GM18507 (cell line): ENCODE results near the gene GAPVD1.

ENCODE experiments used
- DNase-seq: peaks from one replicate; pipeline ENCODE4 v3.0.0; 2011; ENCODE audit warnings: low read depth; ENCODE audit not compliant: insufficient read length; ENCODE audit errors: extremely low spot score
- FAIRE-seq: peaks from 2 replicates; lab custom pipeline; 2011; peaks lifted over from hg19 to GRCh38; lab: Jason Lieb, UNC

The GAPVD1 gene

GRCh38 chr9:125360601-125361000 is 99.0 kb downstream of the GAPVD1 start:
- DNase-seq (no peak), FAIRE-seq (no peak)

- DNase-seq (no peak), FAIRE-seq (no peak)
Measured at GRCh38 chr9:125361837-125362531, 100.4 kb downstream of the GAPVD1 start.

DNA sequence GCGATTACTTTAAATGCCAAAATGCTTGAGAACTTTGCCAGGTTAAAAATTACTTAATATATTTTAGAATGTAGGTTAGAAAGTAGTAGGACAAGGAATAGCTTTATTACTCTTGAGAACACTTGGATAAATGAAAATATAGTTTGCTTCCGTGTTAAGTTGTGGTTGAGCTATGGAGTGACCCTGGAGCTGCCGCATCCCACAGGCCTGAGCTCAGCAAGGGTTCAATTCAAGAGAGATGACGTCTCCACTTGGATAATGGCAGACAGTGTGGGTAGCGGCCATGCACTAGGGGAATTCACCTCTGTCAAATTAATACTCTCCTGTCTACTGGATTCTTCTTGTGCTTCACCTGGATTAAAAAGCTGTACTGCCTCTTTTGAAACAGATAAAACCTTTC is 105.0 kb downstream of the GAPVD1 start:
- FAIRE-seq (no peak), DNase-seq (no peak)

- no peak for DNase-seq
- FAIRE-seq, result no peak
Measured at GRCh38 chr9:125370786-125371185, 109.2 kb downstream of the GAPVD1 start.

GRCh38 chr9:125372441-125373226 is 111.0 kb downstream of the GAPVD1 start:
- no peak for FAIRE-seq
- no peak for DNase-seq

- peak; percentile 77 for DNase-seq
- FAIRE-seq, result peak; percentile 82
Measured at GRCh38 chr9:125374443-125375309, 113.0 kb downstream of the GAPVD1 start.

DNA sequence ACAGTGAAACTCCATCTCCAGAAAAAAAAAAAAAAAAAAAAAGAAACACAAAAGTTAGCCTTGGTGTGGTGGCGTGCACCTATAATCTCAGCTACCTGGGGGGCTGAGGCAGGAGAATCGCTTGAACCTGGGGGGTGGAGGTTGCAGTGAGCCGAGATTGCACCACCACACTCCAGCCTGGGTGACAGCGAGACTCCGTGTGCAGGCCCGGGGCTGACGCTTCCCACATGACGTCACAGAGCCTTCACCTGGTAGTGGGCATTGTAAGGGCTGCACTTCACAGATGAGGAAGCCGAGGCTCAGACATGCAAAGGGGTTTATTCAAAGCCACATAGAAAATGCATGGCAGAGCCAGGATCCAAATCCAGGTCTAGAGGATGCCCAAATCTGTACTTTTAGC is 114.2 kb downstream of the GAPVD1 start:
- FAIRE-seq, result no peak
- DNase-seq, result no peak

- FAIRE-seq, result no peak
- DNase-seq, result no peak
Measured at GRCh38 chr9:125376261-125377226, 114.9 kb downstream of the GAPVD1 start.

DNA sequence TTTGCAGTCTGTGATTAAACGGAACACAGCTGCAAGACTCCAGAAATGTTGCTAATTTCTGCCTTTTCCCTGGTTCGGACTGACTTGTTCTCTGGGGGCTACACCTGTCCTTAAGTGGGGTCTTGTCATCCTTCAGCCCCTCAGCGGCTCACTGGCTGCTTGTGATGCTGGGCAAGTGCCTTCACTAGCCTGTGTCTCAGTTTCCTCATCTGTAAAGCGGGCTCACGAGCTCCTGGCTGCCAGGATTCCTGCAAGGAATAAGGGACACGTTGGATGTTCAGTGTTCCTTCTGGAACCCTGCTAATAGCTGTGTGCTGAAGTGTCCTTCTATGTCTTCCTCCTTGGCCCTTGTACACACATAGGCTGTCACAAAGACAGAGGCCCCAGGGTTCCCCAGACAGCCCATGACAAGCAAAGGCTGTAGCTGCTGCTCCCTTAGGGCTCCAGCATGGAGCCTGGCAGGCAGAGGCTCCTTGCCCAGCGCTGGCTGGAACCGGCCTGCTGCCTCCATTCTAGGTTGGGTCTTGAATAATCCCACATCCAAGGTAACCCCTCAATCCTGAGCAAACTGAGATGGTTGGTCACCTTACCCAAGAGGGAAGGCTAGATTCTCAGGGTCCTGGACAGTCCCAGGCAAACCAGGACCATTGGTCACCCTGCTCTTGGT is 116.1 kb downstream of the GAPVD1 start:
- DNase-seq (no peak), FAIRE-seq (no peak)

- DNase-seq (no peak), FAIRE-seq (no peak)
Measured at GRCh38 chr9:125378778-125379177, 117.2 kb downstream of the GAPVD1 start.

DNA sequence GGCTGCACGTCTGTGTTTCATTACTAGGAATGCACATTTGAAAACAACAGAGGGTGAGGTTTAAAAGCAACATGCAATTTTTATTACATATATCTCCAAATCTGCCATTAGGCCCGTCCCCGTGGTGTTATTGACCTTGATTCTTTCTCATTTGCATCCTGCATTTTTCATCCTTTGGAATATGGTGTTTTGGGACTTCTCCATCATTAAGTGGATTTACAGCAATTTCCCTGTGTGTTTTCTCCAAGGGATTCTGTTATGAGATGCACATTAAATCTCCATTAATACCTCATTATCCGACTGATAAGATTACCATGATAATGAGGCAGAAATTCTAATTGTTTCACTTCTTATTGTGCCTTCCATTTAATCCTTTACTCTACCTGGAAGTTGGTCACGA is 117.6 kb downstream of the GAPVD1 start:
- no peak for FAIRE-seq

GRCh38 chr9:125380406-125380805 is 118.8 kb downstream of the GAPVD1 start:
- no peak for DNase-seq

More for the DNA sequence above, 117.6 kb downstream of the GAPVD1 start:
- no peak for DNase-seq

GRCh38 chr9:125387861-125388524 is 126.4 kb downstream of the GAPVD1 start:
- DNase-seq (no peak), FAIRE-seq (no peak)

More at GRCh38 chr9:125380406-125380805, 118.8 kb downstream of the GAPVD1 start:
- FAIRE-seq, result no peak

DNA sequence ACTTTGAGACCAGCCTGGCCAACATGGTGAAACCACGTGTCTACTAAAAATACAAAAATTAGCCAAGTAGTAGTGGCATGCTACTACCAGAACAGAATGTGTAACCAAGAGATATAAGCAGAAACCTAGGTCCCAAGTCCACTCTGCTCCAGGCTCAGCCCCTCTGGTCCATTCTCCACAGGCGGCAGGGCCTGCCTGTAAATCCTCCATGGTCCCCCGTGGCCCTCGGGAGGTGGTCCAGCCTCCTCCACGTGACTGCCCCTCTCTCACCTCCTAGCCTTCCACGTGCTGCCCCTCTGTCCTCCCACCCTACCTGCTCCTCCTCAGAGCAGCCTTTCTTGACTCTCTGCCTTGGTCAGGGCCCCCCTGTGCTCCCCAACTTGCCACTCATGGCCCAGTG is 127.4 kb downstream of the GAPVD1 start:
- FAIRE-seq (no peak), DNase-seq (no peak)

GRCh38 chr9:125391704-125392103 is 130.1 kb downstream of the GAPVD1 start:
- DNase-seq (no peak), FAIRE-seq (no peak)

- DNase-seq (no peak), FAIRE-seq (peak; percentile 44)
Measured at GRCh38 chr9:125393426-125393825, 131.8 kb downstream of the GAPVD1 start.

- FAIRE-seq, result no peak
- no peak for DNase-seq
Measured at GRCh38 chr9:125396799-125397198, 135.2 kb downstream of the GAPVD1 start.

DNA sequence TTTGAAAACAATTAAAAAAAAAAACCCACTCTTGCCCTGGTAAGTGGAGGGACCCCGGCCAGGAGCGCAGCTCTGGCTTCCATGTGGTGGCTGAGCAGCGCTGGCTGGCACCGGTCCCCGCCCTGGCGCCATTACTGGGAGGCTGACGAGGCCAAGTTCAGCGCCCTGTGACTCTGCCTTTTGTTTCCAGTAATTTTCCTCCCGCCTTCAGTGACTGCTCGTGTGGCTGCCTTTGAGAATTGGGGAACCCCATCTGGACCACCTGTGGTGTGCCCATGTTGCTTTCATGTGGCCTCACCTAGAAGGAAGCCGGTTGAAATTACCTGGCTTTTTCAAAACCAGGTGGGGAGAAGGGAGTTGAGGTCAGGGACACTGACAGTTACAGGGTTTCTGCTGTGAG is 136.1 kb downstream of the GAPVD1 start:
- FAIRE-seq, result no peak
- no peak for DNase-seq
